A549 (cell line): ENCODE measurements around the gene CPLX4. TPM values are rescaled to one million over a fixed set of nuclear protein-coding genes. Genes with fewer than 3 reads are reported as not detected.

Source experiments
- ATAC-seq, 2 experiments: fragments of 200-7000 bp in 1 of 2; fragments of >200 bp in 1 of 2; cut with Nextera tagmentation in 1 of 2; cut with Tn5 transposase in 1 of 2; 3 replicates each; pipeline versions ENCODE4 v1.8.0 to v1.9.1; 2018 to 2020; ENCODE audit warnings: mild to moderate bottlenecking in 1 of 2, moderate library complexity in 1 of 2
- CTCF ChIA-PET: fragments of 300-600 bp; sonication (Branson Sonifier 250); formaldehyde crosslinking; extraction: SDS; loops from one replicate; lab custom pipeline; 2021; ENCODE audit warnings: antibody characterized with exemption, inconsistent platforms; lab: Yijun Ruan, JAX
- POLR2A ChIA-PET: fragments of 350-600 bp; formaldehyde crosslinking; extraction: SDS; loops from one replicate; lab custom pipeline; 2021; ENCODE audit warnings: antibody characterized with exemption, inconsistent platforms; lab: Yijun Ruan, JAX
- DNase-seq, 2 experiments: peaks; one replicate each; pipeline versions ENCODE4 v3.0.0 to v3.0.0-alpha.2; 2011 to 2016; ENCODE audit warnings: low read depth in 1 of 2, low spot score in 1 of 2
- FAIRE-seq: peaks from 2 replicates; lab custom pipeline; 2011; peaks lifted over from hg19 to GRCh38; lab: Jason Lieb, UNC
- H3K27ac ChIP-seq, 2 experiments: fragments of >200 bp; sonication (Bioruptor Twin); formaldehyde crosslinking; 3 replicates each; pipeline ENCODE4 v1.5.1; 2016 to 2017
- H3K4me1 ChIP-seq: fragments of >200 bp; sonication (Bioruptor Twin); formaldehyde crosslinking; 3 replicates; pipeline ENCODE4 v1.6.1; 2016
- H3K4me2 ChIP-seq: fragments of >200 bp; sonication (Bioruptor Twin); formaldehyde crosslinking; 3 replicates; pipeline ENCODE4 v1.6.1; 2016
- H3K4me3 ChIP-seq: fragments of >200 bp; sonication (Bioruptor Twin); formaldehyde crosslinking; 3 replicates; pipeline ENCODE4 v1.5.1; 2016
- H3K9me3 ChIP-seq: fragments of >200 bp; sonication (Bioruptor Twin); formaldehyde crosslinking; 3 replicates; pipeline ENCODE4 v1.6.1; 2016
- CBX2 ChIP-seq: fragments of 200-600 bp; sonication (generic); IDR thresholded peaks from 2 replicates; pipeline ENCODE4 v1.6.1; 2016; ENCODE audit warnings: low read depth, mild to moderate bottlenecking, borderline replicate concordance
- CEBPB ChIP-seq, 2 experiments: fragments of >200 bp in 1 of 2; sonication (Bioruptor Twin) in 1 of 2; formaldehyde crosslinking in 1 of 2; IDR thresholded peaks; 2 replicates each; pipeline ENCODE4 v1.6.1; 2012 to 2016
- CHD4 ChIP-seq: fragments of 200-600 bp; sonication (generic); IDR thresholded peaks from 2 replicates; pipeline ENCODE4 v1.6.1; 2016; ENCODE audit warnings: antibody characterized with exemption, mild to moderate bottlenecking, borderline replicate concordance
- EHF ChIP-seq: fragments of 250-450 bp; sonication (Bioruptor Pico); IDR thresholded peaks from 2 replicates; pipeline ENCODE4 v1.5.0; 2020; ENCODE audit warnings: mild to moderate bottlenecking
- ESRRA ChIP-seq: fragments of 150-350 bp; IDR thresholded peaks from 2 replicates; pipeline ENCODE4 v1.6.1; 2014; ENCODE audit warnings: mild to moderate bottlenecking, low read length, borderline replicate concordance
- HES2 ChIP-seq: fragments of >200 bp; sonication (Bioruptor Twin); formaldehyde crosslinking; IDR thresholded peaks from 2 replicates; pipeline ENCODE4 v1.6.1; 2016
- HEYL ChIP-seq: fragments of 250-450 bp; sonication (Bioruptor Pico); IDR thresholded peaks from 2 replicates; pipeline ENCODE4 v1.8.0; 2021; ENCODE audit warnings: mild to moderate bottlenecking, moderate library complexity
- HOXB13 ChIP-seq: fragments of 250-450 bp; sonication (Bioruptor Pico); IDR thresholded peaks from 2 replicates; pipeline ENCODE4 v1.5.0; 2020; ENCODE audit warnings: low read depth, mild to moderate bottlenecking, moderate library complexity
- HOXB5 ChIP-seq: fragments of 250-450 bp; sonication (Bioruptor Pico); IDR thresholded peaks from 2 replicates; pipeline ENCODE4 v1.5.0; 2020; ENCODE audit warnings: mild to moderate bottlenecking, moderate library complexity
- JUN ChIP-seq, 2 experiments: fragments of >200 bp; sonication (Bioruptor Twin); formaldehyde crosslinking; IDR thresholded peaks; 2 replicates in 1 of 2; 3 replicates in 1 of 2; pipeline ENCODE4 v1.6.1; 2016 to 2017
- JUNB ChIP-seq: fragments of >200 bp; sonication (Bioruptor Twin); formaldehyde crosslinking; IDR thresholded peaks from 2 replicates; pipeline ENCODE4 v1.6.1; 2016
- MAFK ChIP-seq: fragments of 450-650 bp; IDR thresholded peaks from 2 replicates; pipeline ENCODE4 v1.6.1; 2014; ENCODE audit not compliant: partially characterized antibody
- MAZ ChIP-seq: fragments of 150-350 bp; IDR thresholded peaks from 2 replicates; pipeline ENCODE4 v1.6.1; 2014; ENCODE audit warnings: antibody characterized with exemption, low read depth, low read length, borderline replicate concordance
- NPAS2 ChIP-seq: fragments of 250-450 bp; sonication (Bioruptor Pico); IDR thresholded peaks from 2 replicates; pipeline ENCODE4 v1.8.0; 2022; ENCODE audit warnings: mild to moderate bottlenecking, moderate library complexity, borderline replicate concordance
- PBX3 ChIP-seq: IDR thresholded peaks from 2 replicates; pipeline ENCODE4 v1.6.1; 2012
- PHF8 ChIP-seq: fragments of 200-600 bp; sonication (generic); IDR thresholded peaks from 2 replicates; pipeline ENCODE4 v1.6.1; 2016; ENCODE audit warnings: low read depth, mild to moderate bottlenecking, antibody characterized with exemption, moderate library complexity, borderline replicate concordance
- POLR2AphosphoS2 ChIP-seq: conservative IDR thresholded peaks from 2 replicates; pipeline ENCODE4 v1.6.1; 2012; ENCODE audit warnings: low read length, improper control_type of control experiment, inconsistent platforms
- RAD21 ChIP-seq, 2 experiments: fragments of >200 bp in 1 of 2; sonication (Bioruptor Twin) in 1 of 2; formaldehyde crosslinking in 1 of 2; IDR thresholded peaks in 1 of 2; conservative IDR thresholded peaks in 1 of 2; 2 replicates in 1 of 2; 3 replicates in 1 of 2; pipeline ENCODE4 v1.6.1; 2012 to 2018; ENCODE audit warnings: inconsistent platforms in 1 of 2
- RARB ChIP-seq: fragments of 250-450 bp; sonication (Bioruptor Pico); IDR thresholded peaks from 2 replicates; pipeline ENCODE4 v1.8.0; 2021; ENCODE audit warnings: mild to moderate bottlenecking, moderate library complexity
- SMC3 ChIP-seq: fragments of >200 bp; sonication (Bioruptor Twin); formaldehyde crosslinking; IDR thresholded peaks from 3 replicates; pipeline ENCODE4 v1.6.1; 2018; ENCODE audit warnings: inconsistent platforms
- SREBF2 ChIP-seq: fragments of 450-650 bp; IDR thresholded peaks from 2 replicates; pipeline ENCODE4 v1.6.1; 2014; ENCODE audit warnings: mild to moderate bottlenecking, moderate library complexity
- TFCP2L1 ChIP-seq: fragments of 250-450 bp; sonication (Bioruptor Pico); IDR thresholded peaks from 2 replicates; pipeline ENCODE4 v1.5.0; 2021; ENCODE audit warnings: mild to moderate bottlenecking
- TP53 ChIP-seq: fragments of 250-450 bp; sonication (Bioruptor Pico); IDR thresholded peaks from 2 replicates; pipeline ENCODE4 v1.5.0; 2021; ENCODE audit warnings: mild to moderate bottlenecking, moderate library complexity
- ZC3H11A ChIP-seq: fragments of 450-650 bp; IDR thresholded peaks from 2 replicates; pipeline ENCODE4 v1.6.1; 2014; ENCODE audit warnings: antibody characterized with exemption, mild to moderate bottlenecking
- ZFP36 ChIP-seq: fragments of 450-650 bp; IDR thresholded peaks from 2 replicates; pipeline ENCODE4 v1.6.1; 2014; ENCODE audit warnings: borderline replicate concordance; ENCODE audit not compliant: partially characterized antibody
- WGBS: methylation state at CpG from one replicate; pipeline ENCODE4 v1.1.6; 2017; ENCODE audit errors: missing lambda C conversion rate; 5-methylcytosine and 5-hydroxymethylcytosine counted together
- polyA plus RNA-seq, 4 experiments: library from polyadenylated mRNA; depleted of rRNA in 3 of 4; stranded (reverse); fragments of >200 nt; fragmentation: RNase III in 1 of 4; extraction: RNeasy Plus Mini Kit Qiagen cat#74134 plus additional on column Dnase treatment in 1 of 4; gene quantifications; 2 replicates in 3 of 4; 3 replicates in 1 of 4; pipeline ENCODE4 v1.2.3, GENCODE V29; 2011 to 2017

Gene CPLX4
- polyA plus RNA-seq, 2 of the 4 experiments (the other 2 are of a cell fraction) = not detected

GRCh38 chr18:59340817-59341216, 22.4 kb upstream of the CPLX4 start:
- no peaks in the 10 kb centered on the region for H3K4me1 ChIP-seq
- no peak for TF ChIP-seq TFCP2L1 (CRISPR knock-in tag)
- no peak for TF ChIP-seq HOXB5 (CRISPR knock-in tag)
- TF ChIP-seq JUN (IDR thresholded peaks at IDR 0.05) = no peak
- no peak for TF ChIP-seq MAFK
- TF ChIP-seq ESRRA = no peak
- no peak for TF ChIP-seq CBX2
- no peak for TF ChIP-seq CEBPB (IDR thresholded peaks at IDR 0.05)
- no peak for TF ChIP-seq CHD4
- TF ChIP-seq PBX3 = no peak
- TF ChIP-seq TP53 (CRISPR knock-in tag) = no peak
- no peak for TF ChIP-seq RARB (CRISPR knock-in tag)
- no peak for TF ChIP-seq EHF
- TF ChIP-seq ZC3H11A = no peak
- CTCF ChIA-PET = no interaction called here
- FAIRE-seq = no peak
- H3K4me3 ChIP-seq = no peak overlapping the region
- ATAC-seq = no peak
- POLR2A ChIA-PET = no interaction called here
- H3K4me2 ChIP-seq = no peak overlapping the region
- no peak for DNase-seq
- H3K27ac ChIP-seq = no peak overlapping the region
- H3K9me3 ChIP-seq = no peaks in the 10 kb centered on the region

- CTCF ChIA-PET = interaction anchor here (0.6 kb wide), 1 partner anchor 542 kb away, joined by 3 read pairs; no protein-coding TSS in a partner anchor
- no peak for FAIRE-seq
- WGBS = 96% methylated on average over 2 of the region's 2 CpGs
- no peaks in the 10 kb centered on the region for H3K4me1 ChIP-seq
- no peak for ATAC-seq
- no peak for TF ChIP-seq SREBF2
- no peaks in the 10 kb centered on the region for H3K9me3 ChIP-seq
- no peak for DNase-seq
- POLR2A ChIA-PET = no interaction called here
- no peak overlapping the region for H3K4me2 ChIP-seq
- H3K27ac ChIP-seq = no peak overlapping the region
- no peak overlapping the region for H3K4me3 ChIP-seq
Measured at GRCh38 chr18:59340312-59340711, 21.9 kb upstream of the CPLX4 start.

GRCh38 chr18:59332986-59333385, 14.5 kb upstream of the CPLX4 start:
- ChIA-PET CTCF (interaction anchor here (1.2 to 2.5 kb wide), 2 partner anchors 19 to 69 kb away, joined by 3 to 7 read pairs; no protein-coding TSS in a partner anchor), POLR2A (interaction anchor here (0.6 kb wide), 1 partner anchor 168 kb away, joined by 4 read pairs; no protein-coding TSS in a partner anchor)
- Histone ChIP-seq H3K9me3 (no peaks in the 10 kb centered on the region), H3K4me3 (no peak overlapping the region), H3K4me2 (no peak overlapping the region), H3K27ac (no peak overlapping the region), H3K4me1 (no peaks in the 10 kb centered on the region)
- TF ChIP-seq NPAS2 (no peak), RAD21 (conservative IDR thresholded peaks at IDR 0.05 in 1 of 2, IDR thresholded peaks at IDR 0.05 in 1 of 2) (no peak), SMC3 (no peak), HOXB13 (CRISPR knock-in tag) (no peak), JUN (IDR thresholded peaks at IDR 0.05) (no peak), POLR2AphosphoS2 (no peak), HES2 (no peak), PHF8 (no peak), RARB (CRISPR knock-in tag) (no peak), HEYL (CRISPR knock-in tag) (no peak), ZFP36 (no peak), TFCP2L1 (CRISPR knock-in tag) (no peak), CHD4 (no peak), EHF (no peak), JUNB (no peak), MAZ (no peak)
- 93% methylated on average over 3 of the region's 3 CpGs for WGBS
- FAIRE-seq = no peak
- no peak for ATAC-seq
- DNase-seq = no peak
